Measurements from ENCODE around the gene JMJD8. TPM values are rescaled to one million over a fixed set of nuclear protein-coding genes. Genes with fewer than 3 reads are reported as not detected.

JMJD8 gene
- total RNA-seq, 1 donor from 2014 or later = 26.1 TPM

GRCh38 chr16:658679-659571 is 25.2 kb downstream of the JMJD8 start:
- TF ChIP-seq, protein P1, sequence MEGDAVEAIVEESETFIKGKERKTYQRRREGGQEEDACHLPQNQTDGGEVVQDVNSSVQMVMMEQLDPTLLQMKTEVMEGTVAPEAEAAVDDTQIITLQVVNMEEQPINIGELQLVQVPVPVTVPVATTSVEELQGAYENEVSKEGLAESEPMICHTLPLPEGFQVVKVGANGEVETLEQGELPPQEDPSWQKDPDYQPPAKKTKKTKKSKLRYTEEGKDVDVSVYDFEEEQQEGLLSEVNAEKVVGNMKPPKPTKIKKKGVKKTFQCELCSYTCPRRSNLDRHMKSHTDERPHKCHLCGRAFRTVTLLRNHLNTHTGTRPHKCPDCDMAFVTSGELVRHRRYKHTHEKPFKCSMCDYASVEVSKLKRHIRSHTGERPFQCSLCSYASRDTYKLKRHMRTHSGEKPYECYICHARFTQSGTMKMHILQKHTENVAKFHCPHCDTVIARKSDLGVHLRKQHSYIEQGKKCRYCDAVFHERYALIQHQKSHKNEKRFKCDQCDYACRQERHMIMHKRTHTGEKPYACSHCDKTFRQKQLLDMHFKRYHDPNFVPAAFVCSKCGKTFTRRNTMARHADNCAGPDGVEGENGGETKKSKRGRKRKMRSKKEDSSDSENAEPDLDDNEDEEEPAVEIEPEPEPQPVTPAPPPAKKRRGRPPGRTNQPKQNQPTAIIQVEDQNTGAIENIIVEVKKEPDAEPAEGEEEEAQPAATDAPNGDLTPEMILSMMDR (IDR thresholded peaks at IDR 0.05; ENCODE audit: partially characterized antibody, unreplicated experiment) = no peak
- DNase-seq = no peak
- Mint-ChIP-seq H3K27ac (ENCODE audit: unreplicated experiment) (no peak overlapping the region), H3K9me3 (ENCODE audit: unreplicated experiment) (no peaks in the 10 kb centered on the region), H3K4me3 (ENCODE audit: unreplicated experiment) (no peak overlapping the region), H3K36me3 (ENCODE audit: unreplicated experiment) (no peaks in the 10 kb centered on the region), H3K27me3 (ENCODE audit: unreplicated experiment) (peaks cover 5% of the 10 kb centered on the region), H3K4me1 (ENCODE audit: low read depth, unreplicated experiment) (peaks cover 1% of the 10 kb centered on the region)

GRCh38 chr16:657487-657886 is 26.6 kb downstream of the JMJD8 start:
- Mint-ChIP-seq H3K27ac (ENCODE audit: unreplicated experiment) (no peak overlapping the region), H3K4me3 (ENCODE audit: unreplicated experiment) (no peak overlapping the region), H3K36me3 (ENCODE audit: unreplicated experiment) (no peaks in the 10 kb centered on the region), H3K4me1 (ENCODE audit: low read depth, unreplicated experiment) (no peaks in the 10 kb centered on the region), H3K27me3 (ENCODE audit: unreplicated experiment) (peaks cover 1% of the 10 kb centered on the region), H3K9me3 (ENCODE audit: unreplicated experiment) (no peaks in the 10 kb centered on the region)
- no peak for DNase-seq
- TF ChIP-seq, protein P1 (IDR thresholded peaks at IDR 0.05; ENCODE audit: partially characterized antibody, unreplicated experiment) = no peak

GRCh38 chr16:654034-654433 is 30.1 kb downstream of the JMJD8 start:
- Mint-ChIP-seq H3K4me1 (ENCODE audit: low read depth, unreplicated experiment) (no peaks in the 10 kb centered on the region), H3K9me3 (ENCODE audit: unreplicated experiment) (no peaks in the 10 kb centered on the region), H3K36me3 (ENCODE audit: unreplicated experiment) (no peaks in the 10 kb centered on the region), H3K4me3 (ENCODE audit: unreplicated experiment) (no peak overlapping the region), H3K27ac (ENCODE audit: unreplicated experiment) (no peak overlapping the region), H3K27me3 (ENCODE audit: unreplicated experiment) (no peaks in the 10 kb centered on the region)
- TF ChIP-seq, protein P1 (IDR thresholded peaks at IDR 0.05; ENCODE audit: partially characterized antibody, unreplicated experiment) = no peak
- DNase-seq = no peak

- TF ChIP-seq, protein P1 (IDR thresholded peaks at IDR 0.05; ENCODE audit: partially characterized antibody, unreplicated experiment) = no peak
- Mint-ChIP-seq H3K4me3 (ENCODE audit: unreplicated experiment) (no peak overlapping the region), H3K27me3 (ENCODE audit: unreplicated experiment) (no peaks in the 10 kb centered on the region), H3K36me3 (ENCODE audit: unreplicated experiment) (no peaks in the 10 kb centered on the region), H3K27ac (ENCODE audit: unreplicated experiment) (no peak overlapping the region), H3K9me3 (ENCODE audit: unreplicated experiment) (no peaks in the 10 kb centered on the region), H3K4me1 (ENCODE audit: low read depth, unreplicated experiment) (no peaks in the 10 kb centered on the region)
- no peak for DNase-seq
These were observed 31.5 kb downstream of the JMJD8 start for GRCh38 chr16:652454-653305.

Measured in glutamatergic neuron (in vitro differentiated cells).